SK-N-SH (cell line): ENCODE measurements around the gene EDN1. TPM values are rescaled to one million over a fixed set of nuclear protein-coding genes. Genes with fewer than 3 reads are reported as not detected.

Experiments used
- CTCF ChIA-PET: fragments of 300-600, 350-600 bp; formaldehyde crosslinking; extraction: SDS; loops from one replicate; lab custom pipeline; 2021; lab: Yijun Ruan, JAX
- POLR2A ChIA-PET: fragments of 350-600 bp; sonication (Branson Sonifier 250); formaldehyde crosslinking; extraction: SDS; loops from one replicate; lab custom pipeline; 2020; ENCODE audit warnings: antibody characterized with exemption, inconsistent platforms; lab: Yijun Ruan, JAX
- DNase-seq: peaks from one replicate; pipeline ENCODE4 v3.0.0; 2012
- H2AFZ ChIP-seq: fragments of 200-600 bp; sonication (generic); 2 replicates; pipeline ENCODE4 v1.8.1; 2016; ENCODE audit warnings: antibody characterized with exemption, mild to moderate bottlenecking, low read depth
- H3F3A ChIP-seq: fragments of 200-600 bp; sonication (generic); replicated peaks from 2 replicates; pipeline ENCODE3; 2016; ENCODE audit warnings: antibody characterized with exemption, mild to moderate bottlenecking; ENCODE audit not compliant: insufficient read depth
- H3K27ac ChIP-seq, 2 experiments: fragments of 200-500 bp in 1 of 2; fragments of 200-600 bp in 1 of 2; sonication (Bioruptor generic) in 1 of 2; sonication (generic), shearing (Covaris generic) in 1 of 2; 2 replicates each; pipeline versions ENCODE4 v1.5.1 to v1.6.1; 2014 to 2016; ENCODE audit warnings: low read depth in 2 of 2, inconsistent platforms in 1 of 2, low read length in 1 of 2, mild to moderate bottlenecking in 1 of 2, mixed read lengths in 1 of 2
- H3K27me3 ChIP-seq: fragments of 200-600 bp; sonication (generic), shearing (Covaris generic); 2 replicates; pipeline ENCODE4 v1.6.1; 2016; ENCODE audit warnings: mixed run types; ENCODE audit not compliant: insufficient read depth
- H3K36me3 ChIP-seq, 2 experiments: fragments of 200-500 bp in 1 of 2; fragments of 200-600 bp in 1 of 2; sonication (Bioruptor generic) in 1 of 2; sonication (generic) in 1 of 2; replicated peaks in 1 of 2; 2 replicates each; pipeline versions ENCODE3 to v1.5.1; 2014 to 2016; ENCODE audit warnings: low read length in 1 of 2, mild to moderate bottlenecking in 1 of 2; ENCODE audit not compliant: insufficient read depth in 2 of 2, control insufficient read depth in 1 of 2
- H3K4me1 ChIP-seq, 2 experiments: fragments of 200-500 bp in 1 of 2; fragments of 200-600 bp in 1 of 2; sonication (Bioruptor generic) in 1 of 2; sonication (generic), shearing (Covaris generic) in 1 of 2; 2 replicates each; pipeline versions ENCODE4 v1.5.1 to v1.6.1; 2014 to 2016; ENCODE audit warnings: low read depth in 1 of 2, low read length in 1 of 2, mixed run types in 1 of 2; ENCODE audit not compliant: insufficient read depth in 2 of 2, control insufficient read depth in 1 of 2
- H3K4me2 ChIP-seq: fragments of 200-600 bp; sonication (generic), shearing (Covaris generic); 2 replicates; pipeline ENCODE4 v1.6.1; 2017; ENCODE audit warnings: mixed run types
- H3K4me3 ChIP-seq, 2 experiments: fragments of 200-500 bp in 1 of 2; fragments of 200-600 bp in 1 of 2; sonication (Bioruptor generic) in 1 of 2; sonication (generic), shearing (Covaris generic) in 1 of 2; 2 replicates each; pipeline versions ENCODE4 v1.5.1 to v1.8.1; 2014 to 2016; ENCODE audit warnings: low read depth in 2 of 2, inconsistent platforms in 1 of 2, low read length in 1 of 2, mild to moderate bottlenecking in 1 of 2, mixed read lengths in 1 of 2, moderate library complexity in 1 of 2
- H3K79me2 ChIP-seq: fragments of 200-600 bp; sonication (generic); 2 replicates; pipeline ENCODE4 v1.8.1; 2017; ENCODE audit warnings: mild to moderate bottlenecking; ENCODE audit not compliant: insufficient read depth
- H3K9ac ChIP-seq: fragments of 200-600 bp; sonication (generic); 2 replicates; pipeline ENCODE4 v1.6.1; 2017; ENCODE audit warnings: mixed run types
- H3K9me2 ChIP-seq: fragments of 200-600 bp; sonication (generic); 2 replicates; pipeline ENCODE4 v1.6.1; 2017; ENCODE audit warnings: mixed run types
- H3K9me3 ChIP-seq: fragments of 200-600 bp; sonication (generic); 2 replicates; pipeline ENCODE4 v1.6.1; 2017; ENCODE audit warnings: mixed run types, mild to moderate bottlenecking, moderate library complexity
- H4K20me1 ChIP-seq: fragments of 200-600 bp; sonication (generic); 2 replicates; pipeline ENCODE4 v1.6.1; 2017; ENCODE audit warnings: mild to moderate bottlenecking, mixed run types; ENCODE audit not compliant: insufficient read depth
- GATA2 ChIP-seq: sonication (generic); formaldehyde crosslinking; IDR thresholded peaks from 2 replicates; pipeline ENCODE4 v1.5.0; 2020; ENCODE audit warnings: mild to moderate bottlenecking, missing genetic modification reagents
- MEF2A ChIP-seq: IDR thresholded peaks from 2 replicates; pipeline ENCODE4 v1.4.0; 2012; ENCODE audit warnings: low read depth, borderline replicate concordance
- RXRA ChIP-seq: IDR thresholded peaks from 2 replicates; pipeline ENCODE4 v1.4.0; 2012; ENCODE audit warnings: low read depth, mild to moderate bottlenecking, borderline replicate concordance
- SMC3 ChIP-seq: IDR thresholded peaks from 2 replicates; pipeline ENCODE4 v1.6.1; 2012; ENCODE audit warnings: low read depth, low read length, improper control_type of control experiment
- WGBS: methylation state at CpG from one replicate; pipeline ENCODE4 v1.1.6; 2017; ENCODE audit warnings: low lambda C conversion rate; 5-methylcytosine and 5-hydroxymethylcytosine counted together
- polyA plus RNA-seq, 3 experiments: library from polyadenylated mRNA; depleted of rRNA; stranded (reverse); fragments of >200 nt; gene quantifications; 2 replicates each; pipeline ENCODE4 v1.2.3, GENCODE V29; 2012
- small RNA-seq, 7 experiments: library from RNA; depleted of rRNA; stranded (forward); fragments of <200 nt; gene quantifications; one replicate each; pipeline ENCODE3, GENCODE V24; 2012
- TF ChIP-seq, protein P1 (sequence below): IDR thresholded peaks from 2 replicates; pipeline ENCODE4 v1.4.0; 2012; ENCODE audit warnings: low read depth, borderline replicate concordance
- TF ChIP-seq, protein P2 (sequence below): IDR thresholded peaks from 2 replicates; pipeline ENCODE4; 2012

The EDN1 gene
- polyA plus RNA-seq, 1 of the 3 experiments (the other 2 are of a cell fraction), result 1.3 TPM

DNA sequence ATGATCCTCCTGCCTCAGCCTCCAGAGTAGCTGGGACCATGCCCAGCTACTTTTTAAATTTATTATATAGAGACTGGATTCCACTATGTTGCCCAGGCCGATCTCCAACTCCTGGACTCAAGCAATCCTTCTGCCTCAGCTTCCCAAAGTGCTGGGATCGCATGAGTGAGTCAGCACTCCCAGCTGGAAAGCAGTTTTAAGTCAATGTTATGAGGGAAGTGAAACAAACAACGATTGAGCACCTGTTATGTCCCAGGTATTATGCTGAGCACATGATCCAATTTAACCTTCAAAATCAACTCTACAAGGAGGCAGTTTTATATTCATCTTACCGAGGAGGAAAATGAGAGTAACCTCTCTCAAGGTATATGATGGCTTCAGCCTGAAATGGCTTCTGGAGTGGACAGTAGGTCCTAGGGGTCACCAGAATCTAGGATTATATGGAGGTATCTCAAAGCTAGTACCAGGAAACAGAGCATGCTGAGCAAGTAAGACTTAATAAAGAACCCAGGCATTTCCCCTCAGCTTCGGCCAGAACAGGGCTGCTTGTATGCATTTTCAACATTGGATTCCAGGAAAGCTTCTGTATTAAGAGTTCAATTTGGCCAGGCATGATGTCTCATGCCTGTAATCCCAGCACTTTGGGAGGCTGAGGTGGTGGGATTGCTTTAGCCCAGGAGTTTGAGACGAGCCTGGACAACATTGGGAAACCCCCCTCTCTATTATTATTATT is 55.0 kb downstream of the EDN1 start:
- Histone ChIP-seq H3K79me2 (no peaks in the 10 kb centered on the region), H3K4me1 (no peaks in the 10 kb centered on the region)
- CTCF ChIA-PET, result interaction anchor here (1.2 kb wide), 1 partner anchor 56 kb away, joined by 3 read pairs; no protein-coding TSS in a partner anchor

GRCh38 chr6:12345694-12346058 is 55.5 kb downstream of the EDN1 start:
- no peaks in the 10 kb centered on the region for H3K27me3 ChIP-seq
- WGBS, result 73% methylated on average over 5 of the region's 5 CpGs
- no peak overlapping the region for H2AFZ ChIP-seq
- no peaks in the 10 kb centered on the region for H3K9me2 ChIP-seq
- no peaks in the 10 kb centered on the region for H4K20me1 ChIP-seq
- no peaks in the 10 kb centered on the region for H3K79me2 ChIP-seq
- no peak overlapping the region for H3K27ac ChIP-seq
- H3F3A ChIP-seq, result no peaks in the 10 kb centered on the region
- TF ChIP-seq GATA2, result no peak
- H3K4me1 ChIP-seq, result no peaks in the 10 kb centered on the region
- no peak overlapping the region for H3K9ac ChIP-seq
- no peak overlapping the region for H3K4me2 ChIP-seq
- H3K36me3 ChIP-seq, result no peaks in the 10 kb centered on the region
- ChIA-PET CTCF (interaction anchor here (1.2 kb wide), 1 partner anchor 56 kb away, joined by 3 read pairs; no protein-coding TSS in a partner anchor), POLR2A (no interaction called here)
- no peak overlapping the region for H3K4me3 ChIP-seq
- no peaks in the 10 kb centered on the region for H3K9me3 ChIP-seq
- no peak for DNase-seq

More for the DNA sequence above, 55.0 kb downstream of the EDN1 start:
- Histone ChIP-seq H3K9me3 (no peaks in the 10 kb centered on the region), H3F3A (no peaks in the 10 kb centered on the region), H3K36me3 (no peaks in the 10 kb centered on the region), H2AFZ (no peak overlapping the region), H3K4me2 (no peak overlapping the region), H3K9me2 (no peaks in the 10 kb centered on the region), H3K27me3 (no peaks in the 10 kb centered on the region), H3K4me3 (no peak overlapping the region), H3K9ac (no peak overlapping the region), H4K20me1 (no peaks in the 10 kb centered on the region), H3K27ac (no peak overlapping the region)
- POLR2A ChIA-PET, result no interaction called here
- no peak for DNase-seq
- TF ChIP-seq MEF2A (no peak), GATA2 (no peak), SMC3 (no peak), RXRA (no peak)
- TF ChIP-seq, protein P1, sequence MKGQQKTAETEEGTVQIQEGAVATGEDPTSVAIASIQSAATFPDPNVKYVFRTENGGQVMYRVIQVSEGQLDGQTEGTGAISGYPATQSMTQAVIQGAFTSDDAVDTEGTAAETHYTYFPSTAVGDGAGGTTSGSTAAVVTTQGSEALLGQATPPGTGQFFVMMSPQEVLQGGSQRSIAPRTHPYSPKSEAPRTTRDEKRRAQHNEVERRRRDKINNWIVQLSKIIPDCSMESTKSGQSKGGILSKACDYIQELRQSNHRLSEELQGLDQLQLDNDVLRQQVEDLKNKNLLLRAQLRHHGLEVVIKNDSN, result no peak
- TF ChIP-seq, protein P2, sequence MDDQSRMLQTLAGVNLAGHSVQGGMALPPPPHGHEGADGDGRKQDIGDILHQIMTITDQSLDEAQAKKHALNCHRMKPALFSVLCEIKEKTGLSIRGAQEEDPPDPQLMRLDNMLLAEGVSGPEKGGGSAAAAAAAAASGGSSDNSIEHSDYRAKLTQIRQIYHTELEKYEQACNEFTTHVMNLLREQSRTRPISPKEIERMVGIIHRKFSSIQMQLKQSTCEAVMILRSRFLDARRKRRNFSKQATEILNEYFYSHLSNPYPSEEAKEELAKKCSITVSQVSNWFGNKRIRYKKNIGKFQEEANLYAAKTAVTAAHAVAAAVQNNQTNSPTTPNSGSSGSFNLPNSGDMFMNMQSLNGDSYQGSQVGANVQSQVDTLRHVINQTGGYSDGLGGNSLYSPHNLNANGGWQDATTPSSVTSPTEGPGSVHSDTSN, result no peak
- 70% methylated on average over 6 of the region's 6 CpGs for WGBS

Small RNA genes lying within 50 kb of the gene (small RNA-seq; reads per million reads assigned to genes)
- gene SUMO2P12, result 0 reads per million in 7 experiments
